Pancreas (tissue), 10 donors: ENCODE data around the gene PTPRK. TPM values are rescaled to one million over a fixed set of nuclear protein-coding genes. Genes with fewer than 3 reads are reported as not detected.

ENCODE experiments used
- ATAC-seq, 4 donors: fragments of 200-7000 bp; cut with Tn5 transposase; one replicate each; pipeline versions ENCODE4 v1.8.0 to v1.9.1; 2020; ENCODE audit warnings: mild to moderate bottlenecking in 4 of 4, moderate library complexity in 4 of 4
- DNase-seq, 6 donors: peaks; one replicate each; pipeline ENCODE4 v3.0.0-alpha.2; 2020
- FAIRE-seq: peaks from 2 replicates; lab custom pipeline; 2012; peaks lifted over from hg19 to GRCh38; lab: Jason Lieb, UNC
- H3K27ac ChIP-seq, 4 donors: fragments of 200-600 bp; sonication (generic); 1 replicate in 3 of 4; 2 replicates in 1 of 4; pipeline versions ENCODE4 v1.5.0 to v1.8.0; 2020
- H3K27me3 ChIP-seq, 4 donors: fragments of 200-600 bp; one replicate each; pipeline ENCODE4 v1.8.0; 2021
- H3K36me3 ChIP-seq, 3 donors: fragments of 200-600 bp; sonication (generic) in 1 of 3; one replicate each; pipeline versions ENCODE4 v1.5.0 to v1.8.0; 2020 to 2021
- H3K4me1 ChIP-seq, 3 donors: fragments of 200-600 bp; one replicate each; pipeline ENCODE4 v1.8.0; 2021
- H3K4me3 ChIP-seq, 4 donors: fragments of 200-600 bp; sonication (generic) in 2 of 4; one replicate each; pipeline versions ENCODE4 v1.5.0 to v1.8.0; 2020 to 2021
- H3K9me3 ChIP-seq, 4 donors: fragments of 200-600 bp; one replicate each; pipeline ENCODE4 v1.8.0; 2021
- WGBS, 2 donors: extraction: QIAGEN DNeasy Blood & Tissue Kit; methylation state at CpG; one replicate each; pipeline ENCODE4 v1.1.7; 2013; 5-methylcytosine and 5-hydroxymethylcytosine counted together
- intact Hi-C, 3 donors: fragments of 100-400 bp; cut with DNase I; formaldehyde crosslinking; loops; one replicate each; pipeline versions ENCODE4 v1.11.1 to v1.14.2; 2022
- polyA plus RNA-seq, 2 donors: library from polyadenylated mRNA; stranded (reverse); fragments of 200-250 nt; gene quantifications; one replicate each; pipeline ENCODE4 v1.2.3, GENCODE V29; 2013
- total RNA-seq, 6 donors: library from RNA; stranded (reverse); fragmentation: NEBNext Ultra II Directional in 4 of 6; extraction: Animal tissue kit (Norgen Biotek cat#: 25700) in 4 of 6; gene quantifications; one replicate each; pipeline versions ENCODE4 v1.2.1 to v1.2.4, GENCODE V29; 2021 to 2023
- TF ChIP-seq, protein P1 (sequence below), 4 donors: fragments of 200-600 bp; sonication (generic) in 3 of 4; IDR thresholded peaks; one replicate each; pipeline versions ENCODE4 v1.5.0 to v1.8.0; 2021; ENCODE audit warnings: antibody characterized with exemption in 4 of 4
- donor health status: healthy with polysubstance abuse.
- donor health status: DM: no; HTN: no; CAD: no; lungs with moderate emphysema.
- donor health status: DM: no; HTN: no; CAD: no.
- donor health status: control.
- donor health status: control.
- donor health status: Bipolar disorder and iron deficiency.
- donor health status: DM: yes; HTN: yes; CAD: no.
- donor health status: DM: no; HTN: no; CAD: no.
- donor health status: DM: no; HTN: no; CAD: no.
- donor health status: DM: yes; HTN: yes; CAD: no.

PTPRK gene
- total and polyA plus RNA-seq, 8 donors: 10.5 to 72.7 (median 51.7) TPM

DNA sequence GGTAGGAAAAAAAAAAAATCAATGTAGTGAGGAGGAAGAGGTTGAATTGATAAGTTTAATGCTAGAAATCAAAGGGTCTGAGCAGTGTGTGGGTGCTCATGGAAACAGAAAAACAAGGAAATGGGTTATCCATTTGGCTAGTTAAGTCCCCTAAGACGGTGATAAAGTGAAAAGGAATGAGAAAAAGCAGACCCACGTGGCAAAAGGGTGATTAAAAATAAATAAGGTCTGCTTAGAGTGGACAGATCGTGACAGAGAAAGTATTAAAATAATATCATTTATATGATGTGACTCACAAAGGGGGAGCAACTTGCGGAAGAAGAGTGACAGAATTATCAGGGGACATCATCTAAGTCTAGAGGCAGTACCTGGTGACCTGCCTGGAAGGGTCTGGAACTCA, 367.8 kb downstream of the PTPRK start:
- DNase-seq (no peak), FAIRE-seq (no peak), ATAC-seq (peak in 1 of 4 donors; percentile 22)
- TF ChIP-seq, protein P1, sequence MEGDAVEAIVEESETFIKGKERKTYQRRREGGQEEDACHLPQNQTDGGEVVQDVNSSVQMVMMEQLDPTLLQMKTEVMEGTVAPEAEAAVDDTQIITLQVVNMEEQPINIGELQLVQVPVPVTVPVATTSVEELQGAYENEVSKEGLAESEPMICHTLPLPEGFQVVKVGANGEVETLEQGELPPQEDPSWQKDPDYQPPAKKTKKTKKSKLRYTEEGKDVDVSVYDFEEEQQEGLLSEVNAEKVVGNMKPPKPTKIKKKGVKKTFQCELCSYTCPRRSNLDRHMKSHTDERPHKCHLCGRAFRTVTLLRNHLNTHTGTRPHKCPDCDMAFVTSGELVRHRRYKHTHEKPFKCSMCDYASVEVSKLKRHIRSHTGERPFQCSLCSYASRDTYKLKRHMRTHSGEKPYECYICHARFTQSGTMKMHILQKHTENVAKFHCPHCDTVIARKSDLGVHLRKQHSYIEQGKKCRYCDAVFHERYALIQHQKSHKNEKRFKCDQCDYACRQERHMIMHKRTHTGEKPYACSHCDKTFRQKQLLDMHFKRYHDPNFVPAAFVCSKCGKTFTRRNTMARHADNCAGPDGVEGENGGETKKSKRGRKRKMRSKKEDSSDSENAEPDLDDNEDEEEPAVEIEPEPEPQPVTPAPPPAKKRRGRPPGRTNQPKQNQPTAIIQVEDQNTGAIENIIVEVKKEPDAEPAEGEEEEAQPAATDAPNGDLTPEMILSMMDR (IDR thresholded peaks at IDR 0.05): no peak
- Histone ChIP-seq H3K36me3 (no peaks in the 10 kb centered on the region), H3K4me1 (no peaks in the 10 kb centered on the region), H3K27me3 (no peaks in the 10 kb centered on the region), H3K4me3 (no peak overlapping the region), H3K9me3 (no peaks in the 10 kb centered on the region), H3K27ac (no peak overlapping the region)
- intact Hi-C loops: no loop called here
- 84 to 87% methylated on average over 4 of the region's 4 CpGs for WGBS, 2 donors

DNA sequence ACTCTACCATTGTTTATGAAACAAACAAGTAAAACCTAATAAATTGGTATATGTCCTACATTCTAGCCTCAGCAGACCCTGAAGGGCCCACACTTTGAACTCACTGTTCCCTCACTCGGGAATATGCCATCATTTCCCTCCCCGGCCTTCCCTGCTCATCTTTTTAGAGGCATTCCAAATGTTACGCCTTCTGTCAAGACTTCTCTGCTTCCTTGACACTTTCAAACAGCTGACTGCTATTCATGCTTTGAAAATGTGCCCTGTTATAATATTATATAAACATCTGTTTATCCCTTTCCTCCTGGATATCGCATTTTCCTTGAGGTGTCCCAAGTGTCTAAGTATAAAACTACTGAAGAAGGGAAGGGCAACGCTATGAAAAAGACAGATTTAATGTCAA, 370.0 kb downstream of the PTPRK start:
- 94 to 96% methylated on average over 5 of the region's 5 CpGs for WGBS, 2 donors
- Histone ChIP-seq H3K4me3 (no peak overlapping the region), H3K27ac (no peak overlapping the region), H3K27me3 (no peaks in the 10 kb centered on the region), H3K4me1 (no peaks in the 10 kb centered on the region), H3K9me3 (no peaks in the 10 kb centered on the region), H3K36me3 (no peaks in the 10 kb centered on the region)
- TF ChIP-seq, protein P1 (IDR thresholded peaks at IDR 0.05): no peak
- intact Hi-C loops: no loop called here
- DNase-seq: no peak
- FAIRE-seq: no peak
- no peak for ATAC-seq

DNA sequence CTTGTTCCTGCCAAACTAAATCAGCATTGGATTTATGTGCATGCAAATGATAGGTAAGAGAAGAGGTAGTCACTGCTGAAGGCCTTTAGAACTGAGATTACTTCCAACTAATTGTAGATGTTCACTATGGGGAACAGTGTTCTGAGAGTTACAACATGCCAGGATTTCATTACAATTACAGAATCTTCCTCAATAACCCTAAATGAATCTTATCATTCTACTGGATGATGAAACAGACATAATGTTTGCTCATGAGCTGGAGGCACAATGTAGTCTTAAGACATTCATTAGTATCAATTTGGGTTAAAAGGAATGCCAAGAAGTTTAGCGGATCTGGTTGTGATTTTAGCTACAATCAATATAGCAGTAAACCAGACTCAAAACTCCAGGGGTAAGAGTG, 370.6 kb downstream of the PTPRK start:
- Histone ChIP-seq H3K4me3 (no peak overlapping the region), H3K4me1 (no peaks in the 10 kb centered on the region), H3K9me3 (no peaks in the 10 kb centered on the region), H3K27me3 (no peaks in the 10 kb centered on the region), H3K36me3 (no peaks in the 10 kb centered on the region), H3K27ac (no peak overlapping the region)
- ATAC-seq (no peak), DNase-seq (no peak), FAIRE-seq (no peak)
- intact Hi-C loops: no loop called here
- TF ChIP-seq, protein P1 (IDR thresholded peaks at IDR 0.05): no peak
- 93 to 98% methylated on average over 1 of the region's 1 CpG for WGBS, 2 donors

DNA sequence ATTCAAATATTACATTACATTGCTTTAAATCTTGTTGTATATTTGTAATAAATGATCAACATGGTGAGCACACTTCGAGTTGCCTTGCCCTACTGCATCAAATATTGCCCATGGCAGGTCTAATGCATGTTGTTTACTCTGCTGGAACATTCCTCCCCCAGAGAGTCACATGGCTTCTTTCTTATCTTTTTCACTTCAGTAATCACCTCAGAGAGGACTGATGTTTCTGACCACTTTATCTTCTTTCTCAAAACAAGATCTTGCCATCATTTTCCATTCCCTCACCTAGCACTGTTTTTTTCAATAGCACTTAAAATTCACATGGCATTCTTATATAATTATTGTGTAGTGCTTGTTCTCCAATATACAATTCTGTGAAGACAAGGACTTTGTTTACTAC, 376.1 kb downstream of the PTPRK start:
- TF ChIP-seq, protein P1 (IDR thresholded peaks at IDR 0.05): no peak
- WGBS, 2 donors: 40 to 48% methylated on average over 1 of the region's 1 CpG
- H3K4me1 ChIP-seq: peaks cover 0 to 3% (median 0%) of the 10 kb centered on the region in 3 donors
- H3K4me3 ChIP-seq: no peak overlapping the region
- DNase-seq (no peak), FAIRE-seq (no peak), ATAC-seq (peak in 1 of 4 donors; percentile 33)
- H3K36me3 ChIP-seq: no peaks in the 10 kb centered on the region
- no peaks in the 10 kb centered on the region for H3K27me3 ChIP-seq
- no peak overlapping the region for H3K27ac ChIP-seq
- intact Hi-C loops: no loop called here
- no peaks in the 10 kb centered on the region for H3K9me3 ChIP-seq

DNA sequence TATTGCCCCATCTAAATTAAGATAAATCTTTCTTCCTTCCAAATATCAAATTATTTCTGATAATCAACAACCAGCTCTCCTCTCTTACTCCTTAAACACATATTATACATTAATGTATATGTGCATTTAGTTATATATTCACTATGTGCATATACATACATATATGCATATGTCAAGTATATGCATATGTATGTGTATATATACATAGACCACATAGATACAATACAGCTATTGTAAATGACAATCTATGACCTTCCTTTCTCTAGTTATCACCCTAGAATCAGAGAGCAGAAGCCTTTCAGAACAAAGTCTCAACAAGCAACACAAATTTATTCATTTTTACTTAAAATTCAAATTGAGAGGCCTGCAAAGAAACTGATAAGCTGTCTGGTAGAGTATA, 378.5 kb downstream of the PTPRK start:
- no peaks in the 10 kb centered on the region for H3K27me3 ChIP-seq
- H3K36me3 ChIP-seq: no peaks in the 10 kb centered on the region
- FAIRE-seq (no peak), DNase-seq (no peak), ATAC-seq (no peak)
- TF ChIP-seq, protein P1 (IDR thresholded peaks at IDR 0.05): no peak
- H3K9me3 ChIP-seq: no peaks in the 10 kb centered on the region
- peaks cover 0 to 3% (median 0%) of the 10 kb centered on the region in 3 donors for H3K4me1 ChIP-seq
- intact Hi-C loops: no loop called here
- no peak overlapping the region for H3K4me3 ChIP-seq
- H3K27ac ChIP-seq: no peak overlapping the region
